HG03575 (cell line): Measurements from ENCODE around the gene SPARCL1.
A peak's percentile ranks its signal among the peaks of the same experiment; 100 is the strongest.
"Not testable (repeated sequence)": the region's sequence is repeated elsewhere in the genome, so short reads cannot be mapped to it uniquely, and the experiment has no call there.

Source experiments
- ATAC-seq: cut with Tn5 transposase; IDR thresholded peaks from one replicate; pipeline ENCODE4 v1.9.1; 2021; ENCODE audit not compliant: unreplicated experiment, insufficient number of reproducible peaks, low FRiP score; ENCODE audit errors: extremely low read depth

The SPARCL1 gene

GRCh38 chr4:87506974-87507701 is 22.0 kb downstream of the SPARCL1 start:
- no peak for ATAC-seq

- ATAC-seq, result no peak
Observed at GRCh38 chr4:87505862-87506261, 23.3 kb downstream of the SPARCL1 start.

- ATAC-seq, result no peak
Observed at GRCh38 chr4:87502580-87503238, 26.5 kb downstream of the SPARCL1 start.

GRCh38 chr4:87500092-87500462 is 29.1 kb downstream of the SPARCL1 start:
- no peak for ATAC-seq

GRCh38 chr4:87499403-87500091 is 29.6 kb downstream of the SPARCL1 start:
- peak; percentile 68 for ATAC-seq

- peak; percentile 33 for ATAC-seq
Observed at GRCh38 chr4:87498446-87498900, 30.7 kb downstream of the SPARCL1 start.

GRCh38 chr4:87497578-87497977 is 31.6 kb downstream of the SPARCL1 start:
- ATAC-seq, result no peak

- no peak for ATAC-seq
Observed at GRCh38 chr4:87497159-87497558, 32.0 kb downstream of the SPARCL1 start.

GRCh38 chr4:87493115-87493514 is 36.1 kb downstream of the SPARCL1 start:
- no peak for ATAC-seq

GRCh38 chr4:87491851-87492250 is 37.3 kb downstream of the SPARCL1 start:
- not testable (repeated sequence) for ATAC-seq

GRCh38 chr4:87491436-87491835 is 37.7 kb downstream of the SPARCL1 start:
- no peak for ATAC-seq

GRCh38 chr4:87490664-87491369 is 38.4 kb downstream of the SPARCL1 start:
- ATAC-seq, result no peak

GRCh38 chr4:87489678-87490077 is 39.5 kb downstream of the SPARCL1 start:
- no peak for ATAC-seq

GRCh38 chr4:87488666-87489065 is 40.5 kb downstream of the SPARCL1 start:
- ATAC-seq, result not testable (repeated sequence)

GRCh38 chr4:87483247-87483646 is 45.9 kb downstream of the SPARCL1 start:
- not testable (repeated sequence) for ATAC-seq

- no peak for ATAC-seq
Observed at GRCh38 chr4:87481377-87481776, 47.8 kb downstream of the SPARCL1 start.

GRCh38 chr4:87478732-87479250 is 50.4 kb downstream of the SPARCL1 start:
- no peak for ATAC-seq

GRCh38 chr4:87476934-87477333 is 52.2 kb downstream of the SPARCL1 start:
- ATAC-seq, result no peak

GRCh38 chr4:87469390-87469789 is 59.8 kb downstream of the SPARCL1 start:
- no peak for ATAC-seq
